ENCODE measurements around the gene SLC39A5. TPM values are rescaled to one million over a fixed set of nuclear protein-coding genes. Genes with fewer than 3 reads are reported as not detected.

Gene SLC39A5, protein sequence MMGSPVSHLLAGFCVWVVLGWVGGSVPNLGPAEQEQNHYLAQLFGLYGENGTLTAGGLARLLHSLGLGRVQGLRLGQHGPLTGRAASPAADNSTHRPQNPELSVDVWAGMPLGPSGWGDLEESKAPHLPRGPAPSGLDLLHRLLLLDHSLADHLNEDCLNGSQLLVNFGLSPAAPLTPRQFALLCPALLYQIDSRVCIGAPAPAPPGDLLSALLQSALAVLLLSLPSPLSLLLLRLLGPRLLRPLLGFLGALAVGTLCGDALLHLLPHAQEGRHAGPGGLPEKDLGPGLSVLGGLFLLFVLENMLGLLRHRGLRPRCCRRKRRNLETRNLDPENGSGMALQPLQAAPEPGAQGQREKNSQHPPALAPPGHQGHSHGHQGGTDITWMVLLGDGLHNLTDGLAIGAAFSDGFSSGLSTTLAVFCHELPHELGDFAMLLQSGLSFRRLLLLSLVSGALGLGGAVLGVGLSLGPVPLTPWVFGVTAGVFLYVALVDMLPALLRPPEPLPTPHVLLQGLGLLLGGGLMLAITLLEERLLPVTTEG
- total RNA-seq, result under 1 TPM in 1 of 2 donors, not detected in 1; 0.29 TPM
- polyA plus RNA-seq (ENCODE audit: insufficient read length in 6 of 6), result 1 to 10 TPM; 2.0 to 6.6 (median 4.0) TPM
- long read RNA-seq, donor 1, partial matches to known transcripts, result 0 of 1 reads
- long read RNA-seq, donor 1, other reads (novel, unspliced or antisense), result 0 of 1 reads
- long read RNA-seq, donor 2, partial matches to known transcripts, result 16 of 18 reads
- long read RNA-seq, donor 2, other reads (novel, unspliced or antisense), result 0 of 18 reads
- long read RNA-seq, donor 3, result 0 reads
- long read RNA-seq, donor 4, result 0 reads
- long read RNA-seq, donor 5, partial matches to known transcripts, result 12 of 12 reads
- long read RNA-seq, donor 5, other reads (novel, unspliced or antisense), result 0 of 12 reads
- long read RNA-seq, donor 6, result 0 reads
- long read RNA-seq, donor 7, result 0 reads
- long read RNA-seq, donor 8, partial matches to known transcripts, result 24 of 24 reads
- long read RNA-seq, donor 8, other reads (novel, unspliced or antisense), result 0 of 24 reads
- long read RNA-seq, donor 9, result 0 reads
- long read RNA-seq, donor 10, result 0 reads
- long read RNA-seq, donor 11, partial matches to known transcripts, result 0 of 1 reads
- long read RNA-seq, donor 11, other reads (novel, unspliced or antisense), result 0 of 1 reads
- long read RNA-seq, donor 12, partial matches to known transcripts, result 0 of 3 reads
- long read RNA-seq, donor 12, other reads (novel, unspliced or antisense), result 0 of 3 reads

DNA sequence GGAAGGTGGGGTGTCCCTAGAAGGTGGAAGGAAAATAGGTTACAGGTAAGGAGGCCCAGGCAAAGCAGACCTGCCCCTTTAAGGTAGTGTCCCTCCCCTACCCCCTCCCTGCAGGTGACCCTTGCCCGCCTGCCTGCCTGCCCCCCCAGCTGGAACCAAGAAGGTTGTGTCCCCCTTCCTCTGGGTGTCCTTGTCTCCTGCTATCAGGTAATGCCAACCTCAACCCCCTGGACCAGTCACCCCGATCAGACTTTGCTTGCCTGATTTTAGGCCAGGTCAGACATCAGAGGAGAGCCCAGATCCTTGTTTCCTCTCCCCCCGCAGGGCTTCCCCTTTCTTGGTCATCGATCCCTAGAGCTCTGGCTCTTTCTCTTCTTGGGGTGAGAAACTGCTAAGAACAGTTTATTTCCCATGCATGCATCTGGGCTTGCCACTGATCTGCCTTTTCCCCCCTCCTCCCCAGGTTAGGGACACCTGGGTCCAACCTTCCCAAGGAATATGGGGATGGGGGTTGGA lies at the start of gene SLC39A5:
TSS of gene SLC39A5 (plus strand) at position 136 of the 516 bp plus-strand sequence. CDS start 1,224 bp downstream, outside the sequence.
- Histone ChIP-seq H3K27me3 (no peaks in the 10 kb centered on the region), H3K27ac (no peak within 1 kb of the TSS), H3K36me3 (peaks cover 0 to 13% of the 10 kb centered on the region in 2 donors), H3K4me3 (no peak within 1 kb of the TSS), H3K9me3 (no peaks in the 10 kb centered on the region), H3K4me1 (peaks cover 0 to 3% of the 10 kb centered on the region in 2 donors)
- intact Hi-C loops (cut with DNase I), result no loop called here
- DNase-seq (no peak), ATAC-seq (no peak)
- TF ChIP-seq, protein P1, sequence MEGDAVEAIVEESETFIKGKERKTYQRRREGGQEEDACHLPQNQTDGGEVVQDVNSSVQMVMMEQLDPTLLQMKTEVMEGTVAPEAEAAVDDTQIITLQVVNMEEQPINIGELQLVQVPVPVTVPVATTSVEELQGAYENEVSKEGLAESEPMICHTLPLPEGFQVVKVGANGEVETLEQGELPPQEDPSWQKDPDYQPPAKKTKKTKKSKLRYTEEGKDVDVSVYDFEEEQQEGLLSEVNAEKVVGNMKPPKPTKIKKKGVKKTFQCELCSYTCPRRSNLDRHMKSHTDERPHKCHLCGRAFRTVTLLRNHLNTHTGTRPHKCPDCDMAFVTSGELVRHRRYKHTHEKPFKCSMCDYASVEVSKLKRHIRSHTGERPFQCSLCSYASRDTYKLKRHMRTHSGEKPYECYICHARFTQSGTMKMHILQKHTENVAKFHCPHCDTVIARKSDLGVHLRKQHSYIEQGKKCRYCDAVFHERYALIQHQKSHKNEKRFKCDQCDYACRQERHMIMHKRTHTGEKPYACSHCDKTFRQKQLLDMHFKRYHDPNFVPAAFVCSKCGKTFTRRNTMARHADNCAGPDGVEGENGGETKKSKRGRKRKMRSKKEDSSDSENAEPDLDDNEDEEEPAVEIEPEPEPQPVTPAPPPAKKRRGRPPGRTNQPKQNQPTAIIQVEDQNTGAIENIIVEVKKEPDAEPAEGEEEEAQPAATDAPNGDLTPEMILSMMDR (IDR thresholded peaks at IDR 0.05), result no peak

DNA sequence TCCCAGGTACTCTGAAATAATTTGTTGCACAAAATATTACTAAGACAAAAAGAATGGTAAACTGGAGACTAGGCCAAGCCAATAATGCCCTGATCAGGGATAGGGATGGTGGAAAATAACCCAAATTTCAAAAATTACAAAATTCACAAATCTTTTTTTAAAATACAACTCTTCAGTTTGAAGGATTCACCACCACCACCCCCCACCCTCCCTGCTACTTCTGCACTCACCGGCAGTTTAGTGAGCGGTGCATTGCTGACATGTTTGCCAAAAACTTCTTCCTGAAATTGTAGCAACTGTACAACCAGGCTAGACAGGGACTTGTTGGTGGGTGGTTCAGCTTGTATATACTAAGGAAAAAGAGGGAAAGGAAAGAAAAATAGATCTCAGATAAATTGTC lies 42.9 kb upstream of the SLC39A5 start:
- peaks cover 0 to 49% of the 10 kb centered on the region in 2 donors for H3K36me3 ChIP-seq
- intact Hi-C loops (cut with DNase I), result loop anchor here in 1 of 2 donors (5.0 kb wide), 1 partner anchor 65 kb away; no protein-coding TSS in a partner anchor

DNA sequence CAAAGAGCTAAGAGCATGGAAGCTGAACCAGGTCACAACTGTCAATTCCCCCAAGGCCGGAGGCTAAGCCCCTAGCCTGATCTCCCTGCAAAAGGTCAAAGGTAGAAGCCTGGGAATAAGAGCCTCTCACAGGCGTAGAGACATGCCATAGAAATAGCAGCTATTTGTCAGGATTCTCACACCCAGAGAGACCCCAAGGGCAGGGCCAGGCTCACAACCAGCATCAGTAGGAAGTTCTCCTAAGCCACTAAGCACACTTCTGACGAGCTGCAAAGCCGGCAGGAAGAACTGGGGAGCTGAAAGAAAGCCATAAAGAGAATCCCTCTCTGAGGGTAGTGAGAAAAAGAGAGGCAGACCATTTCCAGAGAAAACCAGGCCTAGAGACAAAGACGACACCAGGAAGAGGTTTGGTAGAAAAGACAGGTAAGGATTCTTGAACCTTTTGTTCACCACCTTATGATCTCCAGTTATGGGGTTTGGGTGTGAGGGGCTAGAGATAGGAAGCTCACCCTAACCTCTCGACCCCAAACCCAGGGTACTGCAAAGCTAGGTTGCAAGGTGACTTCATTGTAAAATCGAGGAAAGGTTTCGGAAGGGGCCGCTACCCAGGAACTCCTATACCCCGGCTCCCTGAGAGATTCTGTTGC lies 41.6 kb upstream of the SLC39A5 start:
- TF ChIP-seq, protein P1 (IDR thresholded peaks at IDR 0.05), result no peak
- no peak for ATAC-seq

More for the DNA sequence above, 42.9 kb upstream of the SLC39A5 start:
- H3K27me3 ChIP-seq, result no peaks in the 10 kb centered on the region
- DNase-seq, result no peak
- peak overlapping the region in 1 of 2 donors; percentile 11 for H3K27ac ChIP-seq
- H3K4me1 ChIP-seq, result peaks cover 10 to 29% of the 10 kb centered on the region in 2 donors
- H3K9me3 ChIP-seq, result no peaks in the 10 kb centered on the region
- TF ChIP-seq, protein P1 (IDR thresholded peaks at IDR 0.05), result no peak
- no peak for ATAC-seq
- H3K4me3 ChIP-seq, result peak overlapping the region in 1 of 2 donors; percentile 83

DNA sequence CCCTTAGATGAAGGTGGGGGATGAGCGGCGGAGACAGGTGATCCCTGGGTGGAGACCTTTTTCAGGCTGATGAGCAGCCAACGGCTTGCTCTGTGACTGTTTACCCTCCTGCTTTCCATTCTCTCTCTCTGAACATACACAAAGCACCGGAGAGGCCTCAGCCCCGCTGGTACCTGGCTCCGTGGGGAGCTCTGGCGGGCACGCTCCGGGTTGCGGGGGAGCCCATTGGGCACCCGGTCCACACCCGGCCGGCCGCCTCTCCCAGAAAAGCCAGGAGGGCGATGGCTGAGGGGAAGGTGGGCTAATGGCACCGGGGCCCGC lies 41.1 kb upstream of the SLC39A5 start:
- no peak for DNase-seq
- H3K27me3 ChIP-seq, result no peaks in the 10 kb centered on the region
- peaks cover 0 to 31% of the 10 kb centered on the region in 2 donors for H3K36me3 ChIP-seq
- intact Hi-C loops (cut with DNase I), result loop anchor here in 1 of 2 donors (5.0 kb wide), 1 partner anchor 66 kb away; no protein-coding TSS in a partner anchor
- H3K4me3 ChIP-seq, result peak overlapping the region; percentile 79 to 83
- H3K4me1 ChIP-seq, result peaks cover 10 to 29% of the 10 kb centered on the region in 2 donors
- TF ChIP-seq, protein P1 (IDR thresholded peaks at IDR 0.05), result no peak
- ATAC-seq, result peak; percentile 1
- peak overlapping the region; percentile 80 to 88 for H3K27ac ChIP-seq
- H3K9me3 ChIP-seq, result no peaks in the 10 kb centered on the region

More for the DNA sequence above, 41.6 kb upstream of the SLC39A5 start:
- Histone ChIP-seq H3K4me1 (peaks cover 10 to 29% of the 10 kb centered on the region in 2 donors), H3K36me3 (peaks cover 0 to 36% of the 10 kb centered on the region in 2 donors), H3K9me3 (no peaks in the 10 kb centered on the region), H3K4me3 (peak overlapping the region; percentile 79 to 83), H3K27me3 (no peaks in the 10 kb centered on the region), H3K27ac (peak overlapping the region; percentile 80 to 88)
- no peak for DNase-seq
- intact Hi-C loops (cut with DNase I), result loop anchor here in 1 of 2 donors (5.0 kb wide), 1 partner anchor 66 kb away; no protein-coding TSS in a partner anchor

Data from left lung (tissue), 14 donors.